Gastroesophageal sphincter (tissue), 3 donors: ENCODE measurements around the gene MAPK6.

Experiments used
- EP300 ChIP-seq: sonication (generic); formaldehyde crosslinking; IDR thresholded peaks from one replicate; pipeline ENCODE4 v1.6.1; 2017; ENCODE audit warnings: antibody characterized with exemption, mild to moderate bottlenecking
- POLR2A ChIP-seq, 2 donors: fragments of 450-650 bp; IDR thresholded peaks; one replicate each; pipeline ENCODE4 v1.6.1; 2017; ENCODE audit warnings: antibody characterized with exemption in 2 of 2, mild to moderate bottlenecking in 2 of 2, moderate library complexity in 1 of 2
- TF ChIP-seq, protein P1 (sequence below), 4 experiments: fragments of 200-600 bp in 2 of 4; fragments of 450-650 bp in 2 of 4; sonication (generic) in 1 of 4; IDR thresholded peaks; one replicate each; pipeline ENCODE4 v1.5.1; 2017 to 2019; ENCODE audit warnings: antibody characterized with exemption in 4 of 4, mild to moderate bottlenecking in 2 of 4, moderate library complexity in 2 of 4

DNA sequence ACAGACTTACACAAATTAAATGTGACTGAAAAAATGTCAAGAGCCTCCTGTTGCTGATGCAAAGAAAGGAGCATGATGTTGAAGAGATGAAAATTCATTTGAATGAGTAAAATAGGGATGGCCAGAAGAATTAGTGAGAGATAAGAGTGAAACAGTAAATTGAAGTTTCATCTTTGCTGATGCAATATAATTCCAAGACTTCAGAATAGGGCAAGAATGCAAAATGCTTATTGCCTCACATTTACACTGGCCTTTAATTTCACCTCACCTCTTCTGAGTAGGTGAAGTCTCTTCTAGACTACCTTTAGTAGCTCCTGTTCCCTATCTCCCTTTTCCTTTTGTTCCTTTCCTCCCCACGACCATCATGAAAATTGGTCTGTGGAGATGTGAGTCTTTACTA is 15.3 kb upstream of the MAPK6 start:
- TF ChIP-seq, protein P1, sequence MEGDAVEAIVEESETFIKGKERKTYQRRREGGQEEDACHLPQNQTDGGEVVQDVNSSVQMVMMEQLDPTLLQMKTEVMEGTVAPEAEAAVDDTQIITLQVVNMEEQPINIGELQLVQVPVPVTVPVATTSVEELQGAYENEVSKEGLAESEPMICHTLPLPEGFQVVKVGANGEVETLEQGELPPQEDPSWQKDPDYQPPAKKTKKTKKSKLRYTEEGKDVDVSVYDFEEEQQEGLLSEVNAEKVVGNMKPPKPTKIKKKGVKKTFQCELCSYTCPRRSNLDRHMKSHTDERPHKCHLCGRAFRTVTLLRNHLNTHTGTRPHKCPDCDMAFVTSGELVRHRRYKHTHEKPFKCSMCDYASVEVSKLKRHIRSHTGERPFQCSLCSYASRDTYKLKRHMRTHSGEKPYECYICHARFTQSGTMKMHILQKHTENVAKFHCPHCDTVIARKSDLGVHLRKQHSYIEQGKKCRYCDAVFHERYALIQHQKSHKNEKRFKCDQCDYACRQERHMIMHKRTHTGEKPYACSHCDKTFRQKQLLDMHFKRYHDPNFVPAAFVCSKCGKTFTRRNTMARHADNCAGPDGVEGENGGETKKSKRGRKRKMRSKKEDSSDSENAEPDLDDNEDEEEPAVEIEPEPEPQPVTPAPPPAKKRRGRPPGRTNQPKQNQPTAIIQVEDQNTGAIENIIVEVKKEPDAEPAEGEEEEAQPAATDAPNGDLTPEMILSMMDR (IDR thresholded peaks at IDR 0.05) = no peak
- TF ChIP-seq EP300 = no peak
- no peak for TF ChIP-seq POLR2A (IDR thresholded peaks at IDR 0.05)
